NCI-H226 (cell line): ENCODE data around the gene SIN3B.
A peak's percentile ranks its signal among the peaks of the same experiment; 100 is the strongest.

Experiments used
- DNase-seq: peaks from one replicate; pipeline ENCODE4 v3.0.0-alpha.2; 2015

SIN3B gene

DNA sequence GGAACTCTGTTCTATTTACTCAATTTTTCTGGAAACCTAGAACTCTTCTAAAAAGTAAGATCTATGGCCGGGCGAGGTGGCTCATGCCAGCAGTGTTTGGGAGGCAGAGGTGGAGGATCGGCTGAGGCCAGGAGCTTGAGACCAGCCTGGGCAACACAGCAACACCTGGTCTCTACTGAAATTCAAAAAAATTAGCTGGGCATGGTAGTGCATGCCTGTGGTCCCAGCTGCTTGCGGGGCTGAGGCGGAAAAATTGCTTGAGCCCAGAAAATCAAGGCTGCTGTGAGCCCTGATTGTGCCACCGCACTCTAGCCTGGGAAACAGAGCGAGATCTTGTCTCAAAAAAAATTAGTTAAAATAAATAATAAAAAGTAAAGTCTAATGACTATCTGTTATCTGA is 88.2 kb downstream of the SIN3B start:
- no peak for DNase-seq

DNA sequence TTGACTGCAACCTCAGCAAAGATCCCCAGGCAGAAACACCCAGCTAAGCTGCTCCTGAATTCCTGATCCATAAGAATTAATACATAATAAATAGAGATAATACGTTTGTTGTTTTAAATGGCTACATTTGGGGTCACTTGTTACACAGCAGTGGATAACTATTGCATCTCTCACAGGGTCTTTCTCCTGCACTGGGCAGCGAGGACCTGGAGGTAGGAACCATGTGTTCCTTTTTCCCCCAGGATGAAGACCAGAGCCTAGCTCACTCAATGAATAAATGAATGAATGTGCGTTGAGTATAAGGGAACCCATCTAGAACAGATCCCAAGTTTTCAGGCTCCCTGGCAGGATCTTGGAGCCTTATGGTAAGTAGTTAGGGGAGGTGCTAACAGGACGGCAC is 90.3 kb downstream of the SIN3B start:
- DNase-seq: no peak

DNA sequence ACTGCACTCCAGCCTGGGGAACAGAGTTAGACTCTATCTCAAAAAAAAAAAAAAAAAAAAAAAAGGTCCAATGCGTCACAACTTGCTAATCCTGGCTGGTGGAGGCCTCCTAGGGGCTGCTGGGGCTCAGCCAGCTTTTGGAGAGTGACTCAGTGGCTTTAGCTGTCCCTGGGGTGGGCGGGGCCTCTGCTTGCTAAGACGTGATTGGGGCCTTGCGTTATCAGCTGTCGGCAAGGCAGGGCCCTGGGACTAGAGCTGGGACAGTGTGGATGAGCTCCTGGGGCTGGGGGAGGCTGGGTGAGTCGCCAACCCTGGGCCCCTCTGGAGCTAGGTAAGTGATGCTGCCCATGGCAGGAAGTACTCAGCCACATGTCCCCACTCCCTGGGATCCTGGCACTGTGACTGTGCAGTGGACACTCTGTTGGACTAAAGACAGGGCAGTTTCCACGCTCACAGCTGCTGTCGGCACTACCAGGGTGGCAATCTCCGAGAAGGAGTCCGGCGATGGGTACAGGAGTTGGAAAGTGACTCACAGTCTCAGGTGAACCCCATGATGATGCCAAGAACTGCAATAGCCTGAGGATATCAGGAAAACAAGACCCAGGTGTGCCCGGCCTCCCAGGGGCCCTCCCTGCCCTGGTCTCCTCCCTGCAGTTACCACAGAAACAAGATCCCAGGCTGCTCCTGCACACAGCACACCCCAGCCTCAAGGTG is 91.8 kb downstream of the SIN3B start:
- peak; percentile 25 for DNase-seq

DNA sequence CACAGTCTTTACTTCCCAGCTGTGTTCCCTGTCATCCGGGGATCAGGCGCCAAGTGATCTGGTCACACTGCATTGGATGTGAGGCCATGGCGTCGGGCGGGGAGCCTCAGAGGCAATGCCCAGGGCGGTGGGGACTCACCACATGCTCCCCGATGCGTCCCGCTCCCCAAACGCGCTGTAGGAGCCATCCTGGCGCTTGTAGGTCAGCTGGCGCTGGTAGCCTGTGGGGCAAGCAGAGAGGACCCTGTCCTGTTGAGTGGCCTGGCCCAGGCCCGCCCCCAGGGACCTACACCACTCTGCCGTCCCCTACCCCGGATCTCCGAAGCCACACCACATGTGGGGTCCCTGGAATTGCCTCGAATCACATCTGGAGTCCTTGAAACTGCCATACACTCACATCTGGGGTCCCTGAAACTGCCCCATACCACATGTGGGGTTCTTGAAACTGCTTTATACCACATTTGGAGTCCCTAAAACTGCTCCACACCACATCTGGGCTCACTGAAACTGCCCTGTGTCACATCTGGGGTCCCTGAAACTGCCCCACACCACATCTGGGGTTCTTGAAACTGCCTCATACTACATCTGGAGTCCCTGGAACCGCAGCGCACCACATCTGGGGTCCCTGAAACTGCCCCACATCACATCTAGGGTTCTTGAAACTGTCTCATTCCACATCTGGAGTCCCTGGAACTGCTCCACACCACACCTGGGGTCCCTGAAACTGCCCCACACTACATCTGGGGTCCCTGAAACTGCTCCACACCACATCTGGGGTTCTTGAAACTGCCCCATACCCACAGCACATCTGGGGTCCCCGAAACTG is 92.8 kb downstream of the SIN3B start:
- DNase-seq: no peak

DNA sequence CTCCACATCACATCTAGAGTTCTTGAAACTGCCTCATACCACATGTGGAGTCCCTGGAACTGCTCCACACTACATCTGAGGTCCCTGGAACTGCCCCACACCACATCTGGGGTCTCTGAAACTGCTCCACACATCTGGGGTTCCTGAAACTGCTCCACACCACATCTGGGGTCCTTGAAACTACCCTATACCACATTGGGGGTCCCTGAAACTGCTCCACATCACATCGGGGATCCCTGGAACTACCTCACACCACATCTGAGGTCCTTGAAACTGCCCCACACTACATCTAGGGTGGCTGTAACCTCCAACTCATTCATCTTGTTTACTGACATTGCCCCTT is 93.4 kb downstream of the SIN3B start:
- no peak for DNase-seq

DNA sequence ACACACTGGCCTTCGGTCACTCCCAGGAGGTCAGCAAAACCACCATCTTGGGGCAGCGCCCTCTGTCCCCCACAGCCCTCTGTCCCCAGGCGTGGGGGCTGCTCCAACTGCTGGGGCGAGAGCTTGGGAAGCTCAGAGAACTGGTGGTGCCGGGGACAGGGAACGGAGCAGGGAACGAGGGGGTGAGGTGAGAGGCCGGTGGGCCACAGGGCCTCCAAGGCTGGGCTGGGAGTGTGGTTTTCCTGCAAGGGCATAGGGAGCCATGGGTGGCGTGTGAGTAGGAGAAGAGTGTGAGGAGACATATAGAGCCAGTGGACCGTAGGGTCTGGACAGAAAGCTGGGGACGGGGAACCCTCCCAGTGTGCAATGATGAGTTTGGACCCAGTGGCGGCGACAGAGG is 93.8 kb downstream of the SIN3B start:
- DNase-seq: no peak

DNA sequence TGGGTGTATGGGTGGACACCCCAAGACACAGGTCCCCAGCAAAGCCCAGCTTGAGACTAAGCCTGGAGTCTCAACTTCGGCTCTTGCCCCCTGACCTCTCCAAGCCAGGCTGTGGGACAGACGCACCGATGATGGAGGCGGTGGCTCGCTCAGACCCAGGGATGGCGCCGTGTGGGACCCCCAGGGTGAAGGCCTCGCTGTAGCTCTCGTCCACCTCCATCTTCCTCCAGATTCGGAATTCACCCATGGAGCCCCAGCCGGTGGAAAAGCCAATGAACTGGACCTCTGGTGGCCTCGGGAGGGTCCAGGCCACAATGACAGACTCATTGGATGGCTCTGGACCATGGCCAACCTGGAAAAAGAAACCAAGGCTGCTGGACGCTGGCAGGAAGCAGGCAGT is 98.7 kb downstream of the SIN3B start:
- DNase-seq: no peak

DNA sequence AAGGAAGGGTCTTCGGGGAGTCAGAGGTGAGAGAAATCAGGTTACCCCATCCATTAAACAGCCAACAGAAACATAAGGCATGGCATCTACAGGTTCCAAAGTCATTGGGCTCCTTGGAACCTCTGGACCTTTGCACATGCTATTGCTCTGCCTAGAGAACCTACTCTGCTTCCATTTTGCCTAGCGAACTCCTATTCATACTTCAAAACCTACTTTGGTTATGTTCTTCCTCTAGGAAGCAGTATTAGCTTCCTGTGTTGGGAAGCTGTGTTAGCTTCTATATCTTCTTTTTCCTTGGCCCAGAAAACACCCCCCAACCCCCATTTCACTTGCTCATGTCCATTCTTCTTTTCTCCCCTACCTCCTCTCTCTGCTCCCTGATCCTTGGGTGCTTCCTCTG is 99.2 kb downstream of the SIN3B start:
- no peak for DNase-seq

DNA sequence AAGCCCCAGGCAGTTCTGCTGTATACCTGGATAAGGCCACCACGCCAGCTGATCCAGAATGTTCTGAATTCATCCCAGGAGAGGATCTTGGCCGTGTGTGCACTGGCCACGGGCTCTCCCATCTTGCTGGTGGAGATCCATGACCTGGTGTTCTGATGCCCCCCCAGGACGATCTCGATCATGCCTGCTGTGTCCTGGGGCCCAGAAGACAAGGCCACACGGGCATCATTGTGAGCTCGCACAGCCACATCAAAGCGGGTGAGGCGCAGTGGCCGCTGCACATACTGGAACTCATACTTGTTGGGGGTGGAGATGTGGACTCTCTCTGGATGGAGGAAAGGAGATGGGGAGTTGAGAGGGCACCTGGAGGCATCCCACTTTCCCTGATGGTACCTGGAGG is 99.7 kb downstream of the SIN3B start:
- DNase-seq: no peak
